ENCODE results near the gene TBC1D12.

TBC1D12 gene

DNA sequence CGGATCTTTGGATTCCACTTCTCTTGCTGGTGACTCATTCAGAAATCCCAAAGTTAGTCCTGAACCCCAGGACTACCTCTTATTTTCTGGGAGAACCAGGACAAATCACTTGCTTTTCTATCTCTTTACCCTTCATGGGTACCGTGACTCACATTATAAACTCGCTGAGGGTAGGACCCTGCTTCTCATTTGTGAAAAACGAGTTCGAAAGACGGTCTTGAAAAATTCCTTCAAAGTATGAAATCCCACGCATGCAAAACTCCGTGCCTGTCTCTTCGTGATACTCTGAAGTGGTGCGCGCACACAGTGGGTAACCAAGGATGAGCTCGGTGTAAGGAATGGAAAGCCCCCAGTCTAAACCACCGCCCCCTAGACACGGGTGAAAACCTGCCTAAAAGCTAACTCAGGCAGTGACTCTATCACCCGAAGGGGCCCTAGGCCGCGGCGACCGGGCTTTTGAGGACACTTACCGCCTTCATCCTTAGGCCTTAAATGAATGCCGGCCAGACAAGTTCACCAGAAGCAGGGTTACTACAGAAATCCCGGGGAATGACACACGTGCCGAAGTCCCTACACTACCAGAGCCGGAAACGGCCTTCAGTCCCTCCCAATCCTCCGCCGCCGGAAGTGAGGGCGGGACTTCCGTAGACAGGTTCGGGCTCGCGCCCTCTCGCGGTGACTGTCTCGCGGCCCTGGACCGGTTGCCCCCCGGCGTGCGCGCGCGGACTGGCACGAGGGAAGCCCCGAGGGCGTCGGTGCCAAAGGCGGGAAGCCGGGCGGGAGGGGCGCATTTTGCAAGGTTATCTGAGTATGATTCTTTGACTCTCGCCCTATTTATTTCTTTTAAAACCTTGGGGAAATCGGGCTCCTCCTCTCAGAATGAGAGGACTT, 39.7 kb upstream of the TBC1D12 start, which contains the start of gene NOC3L:
Gene NOC3L, minus strand, starts transcription at position 580 of the 891 bp plus-strand sequence. Its CDS starts 101 bp downstream, at position 479.
- POLR2A ChIA-PET = no interaction called here
- TF ChIP-seq, protein P1, sequence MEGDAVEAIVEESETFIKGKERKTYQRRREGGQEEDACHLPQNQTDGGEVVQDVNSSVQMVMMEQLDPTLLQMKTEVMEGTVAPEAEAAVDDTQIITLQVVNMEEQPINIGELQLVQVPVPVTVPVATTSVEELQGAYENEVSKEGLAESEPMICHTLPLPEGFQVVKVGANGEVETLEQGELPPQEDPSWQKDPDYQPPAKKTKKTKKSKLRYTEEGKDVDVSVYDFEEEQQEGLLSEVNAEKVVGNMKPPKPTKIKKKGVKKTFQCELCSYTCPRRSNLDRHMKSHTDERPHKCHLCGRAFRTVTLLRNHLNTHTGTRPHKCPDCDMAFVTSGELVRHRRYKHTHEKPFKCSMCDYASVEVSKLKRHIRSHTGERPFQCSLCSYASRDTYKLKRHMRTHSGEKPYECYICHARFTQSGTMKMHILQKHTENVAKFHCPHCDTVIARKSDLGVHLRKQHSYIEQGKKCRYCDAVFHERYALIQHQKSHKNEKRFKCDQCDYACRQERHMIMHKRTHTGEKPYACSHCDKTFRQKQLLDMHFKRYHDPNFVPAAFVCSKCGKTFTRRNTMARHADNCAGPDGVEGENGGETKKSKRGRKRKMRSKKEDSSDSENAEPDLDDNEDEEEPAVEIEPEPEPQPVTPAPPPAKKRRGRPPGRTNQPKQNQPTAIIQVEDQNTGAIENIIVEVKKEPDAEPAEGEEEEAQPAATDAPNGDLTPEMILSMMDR (IDR thresholded peaks at IDR 0.05; ENCODE audit: control extremely low read depth, extremely low read depth, low read depth, missing control alignments) = peak; percentile 91
- peak; percentile 93 for DNase-seq (ENCODE audit: extremely low spot score)
- CTCF ChIA-PET = interaction anchor here (0.6 to 2.5 kb wide), 15 partner anchors 8 to 87 kb away, joined by 3 to 11 read pairs (median 3); partner anchors contain the start of gene TBC1D12

DNA sequence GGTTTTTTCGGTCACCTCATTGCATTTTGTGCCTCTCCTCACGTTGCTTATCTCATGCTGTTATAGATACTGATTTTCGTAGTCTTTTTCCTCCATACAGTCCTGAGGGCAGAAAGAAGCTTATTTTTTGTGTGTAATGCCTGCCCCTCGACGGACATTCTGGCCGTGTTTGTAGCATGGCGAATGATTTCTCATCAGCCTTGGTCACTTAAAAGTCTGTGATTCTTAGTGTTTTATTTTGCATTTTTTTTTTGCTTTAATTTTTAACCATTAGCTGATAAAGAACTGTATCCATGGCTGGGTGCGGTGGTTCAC, 39.1 kb upstream of the TBC1D12 start:
- TF ChIP-seq, protein P1 (IDR thresholded peaks at IDR 0.05; ENCODE audit: control extremely low read depth, extremely low read depth, low read depth, missing control alignments) = no peak
- POLR2A ChIA-PET = no interaction called here
- no peak for DNase-seq (ENCODE audit: extremely low spot score)
- CTCF ChIA-PET = interaction anchor here (0.7 to 2.5 kb wide), 7 partner anchors 8 to 71 kb away, joined by 3 to 11 read pairs (median 4); no protein-coding TSS in a partner anchor

DNA sequence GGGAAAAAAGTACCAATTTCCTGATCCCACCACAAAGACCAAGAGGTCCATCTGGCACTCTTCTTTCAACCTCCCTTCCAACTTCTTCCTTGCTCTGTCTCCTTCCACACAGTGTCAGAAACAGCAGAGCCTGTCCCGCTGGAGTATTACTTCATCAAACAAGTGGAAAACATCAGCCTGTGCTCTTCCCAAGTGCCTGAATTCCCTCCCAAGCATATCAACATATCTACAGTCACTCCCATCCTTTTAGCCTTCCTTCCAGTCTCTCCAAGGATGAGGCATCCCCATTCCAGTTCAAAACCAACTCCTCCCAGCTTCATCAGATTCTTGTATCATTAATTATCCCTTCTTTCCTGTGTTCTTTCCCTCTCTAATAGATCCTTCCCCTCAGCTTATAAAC, 37.9 kb upstream of the TBC1D12 start:
- TF ChIP-seq, protein P1 (IDR thresholded peaks at IDR 0.05; ENCODE audit: control extremely low read depth, extremely low read depth, low read depth, missing control alignments) = no peak
- POLR2A ChIA-PET = no interaction called here
- no peak for DNase-seq (ENCODE audit: extremely low spot score)
- CTCF ChIA-PET = interaction anchor here (1.2 to 1.4 kb wide), 3 partner anchors 8 to 30 kb away, joined by 3 to 4 read pairs (median 3); no protein-coding TSS in a partner anchor

DNA sequence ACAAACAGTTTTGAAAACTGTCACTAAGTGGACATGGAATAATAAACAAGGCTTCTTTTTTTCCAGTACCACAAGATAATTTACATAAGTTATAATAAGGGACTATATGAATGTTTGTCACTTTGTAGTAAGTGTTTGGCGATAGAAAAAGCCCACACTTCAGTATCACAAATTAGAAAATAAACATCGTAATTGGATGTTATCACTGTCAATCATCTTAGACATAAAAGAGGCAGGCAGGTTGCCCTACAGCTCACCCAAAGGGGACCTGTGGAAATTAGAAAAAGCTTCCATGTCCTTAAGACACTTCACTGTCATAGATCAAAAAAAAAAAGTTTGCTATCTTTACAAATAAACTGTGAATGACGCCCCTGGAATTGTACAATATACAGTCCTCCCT, 36.0 kb upstream of the TBC1D12 start:
- no peak for DNase-seq (ENCODE audit: extremely low spot score)
- ChIA-PET CTCF (interaction anchor here (1.8 to 3.0 kb wide), 2 partner anchors 47 to 78 kb away, joined by 4 to 9 read pairs; no protein-coding TSS in a partner anchor), POLR2A (no interaction called here)
- TF ChIP-seq, protein P1 (IDR thresholded peaks at IDR 0.05; ENCODE audit: control extremely low read depth, extremely low read depth, low read depth, missing control alignments) = no peak

DNA sequence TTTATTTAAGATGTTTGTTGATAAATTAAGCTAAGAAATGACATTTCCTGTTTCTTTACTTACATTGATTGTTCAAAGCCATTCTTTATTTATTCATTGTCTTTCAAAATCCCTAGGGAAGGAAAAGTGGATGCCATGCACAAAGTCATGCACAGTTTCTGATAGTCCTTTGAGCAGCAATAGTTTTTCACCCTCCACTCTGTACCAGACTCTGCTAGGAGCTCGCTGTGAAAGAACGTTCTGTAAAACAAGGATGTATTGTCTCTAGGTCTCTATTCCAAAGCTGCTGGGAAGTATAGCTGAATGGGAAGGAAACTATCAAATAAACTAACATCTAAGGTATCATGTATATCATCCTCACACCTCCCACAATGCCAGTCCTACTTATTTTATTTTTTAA, 31.8 kb upstream of the TBC1D12 start:
- DNase-seq (ENCODE audit: extremely low spot score) = no peak
- CTCF ChIA-PET = interaction anchor here (1.0 to 1.5 kb wide), 2 partner anchors 8 to 20 kb away, joined by 3 to 5 read pairs; no protein-coding TSS in a partner anchor
- POLR2A ChIA-PET = no interaction called here
- TF ChIP-seq, protein P1 (IDR thresholded peaks at IDR 0.05; ENCODE audit: control extremely low read depth, extremely low read depth, low read depth, missing control alignments) = no peak

DNA sequence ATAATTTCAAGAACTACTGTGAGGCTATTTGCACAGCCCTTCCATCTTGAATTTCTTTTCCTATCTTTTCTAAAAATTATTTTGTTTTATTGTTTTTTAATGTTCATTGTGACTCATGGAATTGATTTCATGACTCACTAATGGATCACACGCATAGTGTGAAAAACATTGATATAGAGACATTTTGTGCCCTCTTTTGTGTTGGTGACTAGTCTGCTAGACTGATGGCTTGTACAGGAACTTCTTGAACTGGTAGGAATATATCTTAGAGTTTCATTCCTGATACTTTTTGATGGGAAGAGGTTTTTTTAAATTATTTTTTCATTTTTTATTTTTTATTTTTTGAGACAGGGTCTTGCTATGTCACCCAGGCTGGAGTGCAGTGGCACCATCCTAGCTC, 27.0 kb upstream of the TBC1D12 start:
- TF ChIP-seq, protein P1 (IDR thresholded peaks at IDR 0.05; ENCODE audit: control extremely low read depth, extremely low read depth, low read depth, missing control alignments) = no peak
- DNase-seq (ENCODE audit: extremely low spot score) = no peak
- POLR2A ChIA-PET = no interaction called here
- CTCF ChIA-PET = no interaction called here

All from GM10248 (cell line).